ENCODE data around the gene MOB3A.

DNA sequence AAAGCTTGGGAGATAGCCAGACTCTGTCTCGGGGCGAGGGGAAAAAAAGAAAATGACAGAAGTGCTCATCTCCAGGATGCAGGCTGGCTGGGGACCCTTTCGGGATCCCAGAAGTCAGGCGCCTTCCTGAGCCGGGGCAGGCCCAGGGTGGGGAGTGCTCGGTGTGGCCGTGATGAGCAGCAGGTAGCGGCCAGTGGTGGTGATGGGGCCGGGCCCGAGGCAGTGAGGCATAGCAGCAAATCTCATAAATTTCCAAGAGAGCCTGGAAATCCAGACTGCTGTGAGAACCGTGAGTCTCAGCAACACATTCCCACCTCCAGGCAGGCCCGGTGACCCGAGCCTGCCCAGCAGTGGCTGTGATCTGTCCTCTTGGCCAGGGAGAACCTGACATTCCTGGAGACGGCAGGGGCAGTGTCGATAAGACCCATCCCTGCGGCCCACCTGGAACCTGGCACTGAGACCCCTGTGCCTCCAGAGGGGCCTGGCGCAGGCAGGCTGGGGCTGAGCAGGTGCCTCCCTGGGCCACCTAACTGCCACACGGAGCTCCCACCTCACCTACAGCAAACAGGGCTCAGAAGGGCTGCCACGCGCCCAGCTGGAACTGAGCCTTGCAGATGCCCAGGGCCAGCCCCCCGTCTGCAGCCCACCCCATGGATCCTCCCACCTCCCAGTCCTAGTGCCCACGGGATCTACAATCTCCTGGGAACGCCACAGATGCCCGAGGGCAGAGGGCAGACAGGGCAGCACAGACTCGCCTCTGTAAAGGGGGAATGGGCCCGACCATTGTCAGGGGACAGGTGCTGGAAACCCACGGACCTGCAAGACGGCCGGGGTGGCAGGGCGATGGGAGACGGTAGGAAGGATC, 24.0 kb upstream of the MOB3A start:
- TF ChIP-seq NR2F2 (IDR thresholded peaks at IDR 0.05), result no peak
- TF ChIP-seq, protein P1, sequence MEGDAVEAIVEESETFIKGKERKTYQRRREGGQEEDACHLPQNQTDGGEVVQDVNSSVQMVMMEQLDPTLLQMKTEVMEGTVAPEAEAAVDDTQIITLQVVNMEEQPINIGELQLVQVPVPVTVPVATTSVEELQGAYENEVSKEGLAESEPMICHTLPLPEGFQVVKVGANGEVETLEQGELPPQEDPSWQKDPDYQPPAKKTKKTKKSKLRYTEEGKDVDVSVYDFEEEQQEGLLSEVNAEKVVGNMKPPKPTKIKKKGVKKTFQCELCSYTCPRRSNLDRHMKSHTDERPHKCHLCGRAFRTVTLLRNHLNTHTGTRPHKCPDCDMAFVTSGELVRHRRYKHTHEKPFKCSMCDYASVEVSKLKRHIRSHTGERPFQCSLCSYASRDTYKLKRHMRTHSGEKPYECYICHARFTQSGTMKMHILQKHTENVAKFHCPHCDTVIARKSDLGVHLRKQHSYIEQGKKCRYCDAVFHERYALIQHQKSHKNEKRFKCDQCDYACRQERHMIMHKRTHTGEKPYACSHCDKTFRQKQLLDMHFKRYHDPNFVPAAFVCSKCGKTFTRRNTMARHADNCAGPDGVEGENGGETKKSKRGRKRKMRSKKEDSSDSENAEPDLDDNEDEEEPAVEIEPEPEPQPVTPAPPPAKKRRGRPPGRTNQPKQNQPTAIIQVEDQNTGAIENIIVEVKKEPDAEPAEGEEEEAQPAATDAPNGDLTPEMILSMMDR (IDR thresholded peaks at IDR 0.05; ENCODE audit: low read depth, low read length, missing input control), result no peak
- TF ChIP-seq RAD21 (IDR thresholded peaks at IDR 0.05), result no peak
- no peak for TF ChIP-seq YY1 (IDR thresholded peaks at IDR 0.05)
- no peak for TF ChIP-seq JUND (IDR thresholded peaks at IDR 0.05)
- TF ChIP-seq TAF1 (conservative IDR thresholded peaks at IDR 0.05), result no peak
